GM18861 (cell line): ENCODE results near the gene MFSD11.
"Not testable (repeated sequence)": the region's sequence is repeated elsewhere in the genome, so short reads cannot be mapped to it uniquely, and the experiment has no call there.

Experiments used
- ATAC-seq: cut with Tn5 transposase; IDR thresholded peaks from one replicate; pipeline ENCODE4 v1.9.1; 2021; ENCODE audit not compliant: unreplicated experiment

MFSD11 gene

GRCh38 chr17:76707985-76708807, 29.7 kb upstream of the MFSD11 start:
- no peak for ATAC-seq

- ATAC-seq = no peak
Measured at GRCh38 chr17:76709077-76709950, 28.6 kb upstream of the MFSD11 start.

- not testable (repeated sequence) for ATAC-seq
Measured at GRCh38 chr17:76709951-76710862, 27.7 kb upstream of the MFSD11 start.

- ATAC-seq = no peak
Measured at GRCh38 chr17:76710863-76711611, 26.9 kb upstream of the MFSD11 start, which contains the start of gene MXRA7. MXRA7 (minus strand) TSS chr17:76710965; CDS start chr17:76710946, 19 bp downstream.

GRCh38 chr17:76712321-76712720, 25.6 kb upstream of the MFSD11 start:
- not testable (repeated sequence) for ATAC-seq

GRCh38 chr17:76713765-76714164, 24.2 kb upstream of the MFSD11 start:
- no peak for ATAC-seq

GRCh38 chr17:76714336-76714735, 23.6 kb upstream of the MFSD11 start:
- ATAC-seq = no peak

GRCh38 chr17:76714822-76715495, 23.0 kb upstream of the MFSD11 start:
- ATAC-seq = no peak

GRCh38 chr17:76715496-76715830, 22.5 kb upstream of the MFSD11 start:
- no peak for ATAC-seq

GRCh38 chr17:76716146-76716838, 21.6 kb upstream of the MFSD11 start:
- ATAC-seq = no peak

GRCh38 chr17:76716839-76717215, 21.1 kb upstream of the MFSD11 start:
- no peak for ATAC-seq

- no peak for ATAC-seq
Measured at GRCh38 chr17:76718516-76718915, 19.4 kb upstream of the MFSD11 start.

- ATAC-seq = no peak
Measured at GRCh38 chr17:76720211-76720610, 17.7 kb upstream of the MFSD11 start.

- ATAC-seq = no peak
Measured at GRCh38 chr17:76720941-76721340, 17.0 kb upstream of the MFSD11 start.

- no peak for ATAC-seq
Measured at GRCh38 chr17:76721463-76721862, 16.5 kb upstream of the MFSD11 start.

- no peak for ATAC-seq
Measured at GRCh38 chr17:76722279-76722678, 15.6 kb upstream of the MFSD11 start.

GRCh38 chr17:76722977-76723376, 14.9 kb upstream of the MFSD11 start:
- not testable (repeated sequence) for ATAC-seq

GRCh38 chr17:76723812-76724211, 14.1 kb upstream of the MFSD11 start:
- no peak for ATAC-seq

GRCh38 chr17:76725580-76726230, 12.2 kb upstream of the MFSD11 start:
- ATAC-seq = peak; percentile 14
